DOHH2 (cell line): Measurements from ENCODE around the gene SERP1.
A peak's percentile ranks its signal among the peaks of the same experiment; 100 is the strongest.

Experiments used
- EZH2phosphoT487 ChIP-seq: fragments of 200-600 bp; sonication (generic); IDR thresholded peaks from 2 replicates; pipeline ENCODE4 v1.6.1; 2017; ENCODE audit warnings: borderline replicate concordance, mild to moderate bottlenecking, antibody characterized with exemption, low read length, moderate library complexity, mixed read lengths
- TF ChIP-seq, protein P1 (sequence below): fragments of 200-600 bp; sonication (generic); IDR thresholded peaks from one replicate; pipeline ENCODE4 v1.5.1; 2014; ENCODE audit warnings: antibody characterized with exemption, mild to moderate bottlenecking, low read depth, low read length; ENCODE audit not compliant: poor library complexity, severe bottlenecking

GRCh38 chr3:150495563-150496168 lies 50.6 kb downstream of the SERP1 start:
- TF ChIP-seq, protein P1, sequence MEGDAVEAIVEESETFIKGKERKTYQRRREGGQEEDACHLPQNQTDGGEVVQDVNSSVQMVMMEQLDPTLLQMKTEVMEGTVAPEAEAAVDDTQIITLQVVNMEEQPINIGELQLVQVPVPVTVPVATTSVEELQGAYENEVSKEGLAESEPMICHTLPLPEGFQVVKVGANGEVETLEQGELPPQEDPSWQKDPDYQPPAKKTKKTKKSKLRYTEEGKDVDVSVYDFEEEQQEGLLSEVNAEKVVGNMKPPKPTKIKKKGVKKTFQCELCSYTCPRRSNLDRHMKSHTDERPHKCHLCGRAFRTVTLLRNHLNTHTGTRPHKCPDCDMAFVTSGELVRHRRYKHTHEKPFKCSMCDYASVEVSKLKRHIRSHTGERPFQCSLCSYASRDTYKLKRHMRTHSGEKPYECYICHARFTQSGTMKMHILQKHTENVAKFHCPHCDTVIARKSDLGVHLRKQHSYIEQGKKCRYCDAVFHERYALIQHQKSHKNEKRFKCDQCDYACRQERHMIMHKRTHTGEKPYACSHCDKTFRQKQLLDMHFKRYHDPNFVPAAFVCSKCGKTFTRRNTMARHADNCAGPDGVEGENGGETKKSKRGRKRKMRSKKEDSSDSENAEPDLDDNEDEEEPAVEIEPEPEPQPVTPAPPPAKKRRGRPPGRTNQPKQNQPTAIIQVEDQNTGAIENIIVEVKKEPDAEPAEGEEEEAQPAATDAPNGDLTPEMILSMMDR: peak; percentile 63
- TF ChIP-seq EZH2phosphoT487: no peak
